Measurements from ENCODE around the gene WFDC12.

DNA sequence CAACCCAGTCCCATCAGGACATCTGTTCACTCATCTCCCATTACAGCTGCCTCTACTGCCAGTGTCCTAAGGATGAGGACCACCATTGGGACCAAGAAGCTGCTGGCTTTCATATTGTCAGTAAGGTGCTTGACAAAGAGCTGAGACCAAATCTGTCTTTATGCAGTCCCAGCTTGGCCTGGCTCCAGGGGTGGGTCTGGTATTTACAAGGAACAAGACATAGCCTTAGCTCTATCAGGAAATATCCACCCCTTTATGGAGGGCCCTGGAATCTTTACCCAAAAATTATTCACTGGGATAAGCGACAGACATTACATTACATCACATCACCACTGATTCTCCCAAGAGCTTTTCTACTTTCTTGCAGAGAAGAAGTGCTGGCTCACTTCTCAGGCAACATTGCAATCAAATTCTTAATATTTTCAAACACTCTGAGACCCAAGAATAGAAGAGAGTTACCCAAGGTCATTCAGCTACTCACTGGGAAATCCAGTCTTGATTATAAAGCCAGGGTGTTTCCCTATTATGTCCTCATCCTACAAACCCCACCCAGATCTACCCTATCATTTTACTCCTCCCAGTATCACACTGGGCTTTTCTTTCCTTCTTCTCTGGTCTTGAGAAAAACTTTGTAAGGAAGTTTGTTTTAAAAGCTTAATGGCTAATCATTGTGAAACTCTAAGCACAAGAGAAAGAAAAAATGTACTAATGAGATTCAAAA lies 39.0 kb upstream of the WFDC12 start:
- TF ChIP-seq POLR2A (IDR thresholded peaks at IDR 0.05; ENCODE audit: low read length) = no peak
- TF ChIP-seq GATA1 (IDR thresholded peaks at IDR 0.05; ENCODE audit: low read depth, low read length) = no peak
